Measurements from ENCODE around the gene FAM72D.
"Not testable (repeated sequence)": the region's sequence is repeated elsewhere in the genome, so short reads cannot be mapped to it uniquely, and the experiment has no call there.

The FAM72D gene
- long read RNA-seq, donor 1, partial matches to known transcripts = 0 of 1 reads
- long read RNA-seq, donor 1, other reads (novel, unspliced or antisense) = 0 of 1 reads
- long read RNA-seq, donor 2 = 0 reads
- long read RNA-seq, donor 3, partial matches to known transcripts = 0 of 1 reads
- long read RNA-seq, donor 3, other reads (novel, unspliced or antisense) = 0 of 1 reads
- long read RNA-seq, donor 4 = 0 reads
- long read RNA-seq, donor 5, partial matches to known transcripts = 0 of 3 reads
- long read RNA-seq, donor 5, other reads (novel, unspliced or antisense) = 0 of 3 reads
- long read RNA-seq, donor 6 = 0 reads
- long read RNA-seq, donor 7, partial matches to known transcripts = 0 of 1 reads
- long read RNA-seq, donor 7, other reads (novel, unspliced or antisense) = 0 of 1 reads
- long read RNA-seq, donor 8, partial matches to known transcripts = 0 of 1 reads
- long read RNA-seq, donor 8, other reads (novel, unspliced or antisense) = 0 of 1 reads

- not testable (repeated sequence) for DNase-seq
Observed at GRCh38 chr1:145095284-145096057, at the start of gene FAM72D, which contains the start of gene SRGAP2B. Gene FAM72D (plus strand): TSS chr1:145095974. CDS start chr1:145096848, 874 bp downstream. Gene SRGAP2B (minus strand): TSS chr1:145095328. CDS start chr1:145092901, 2,427 bp downstream.

GRCh38 chr1:145047553-145047952 is 48.2 kb upstream of the FAM72D start:
- not testable (repeated sequence) for DNase-seq

- DNase-seq = not testable (repeated sequence)
Observed at GRCh38 chr1:145048181-145048856, 47.5 kb upstream of the FAM72D start.

- not testable (repeated sequence) for DNase-seq
Observed at GRCh38 chr1:145052019-145052776, 43.6 kb upstream of the FAM72D start.

GRCh38 chr1:145053428-145053827 is 42.3 kb upstream of the FAM72D start:
- not testable (repeated sequence) for DNase-seq

- not testable (repeated sequence) for DNase-seq
Observed at GRCh38 chr1:145055217-145055760, 40.5 kb upstream of the FAM72D start.

- not testable (repeated sequence) for DNase-seq
Observed at GRCh38 chr1:145058184-145058583, 37.6 kb upstream of the FAM72D start.

GRCh38 chr1:145063285-145063684 is 32.5 kb upstream of the FAM72D start:
- DNase-seq = not testable (repeated sequence)

GRCh38 chr1:145063941-145064648 is 31.7 kb upstream of the FAM72D start:
- DNase-seq = not testable (repeated sequence)

- DNase-seq = not testable (repeated sequence)
Observed at GRCh38 chr1:145065194-145065826, 30.5 kb upstream of the FAM72D start.

- DNase-seq = not testable (repeated sequence)
Observed at GRCh38 chr1:145066486-145066885, 29.3 kb upstream of the FAM72D start.

- DNase-seq = not testable (repeated sequence)
Observed at GRCh38 chr1:145071569-145071968, 24.2 kb upstream of the FAM72D start.

- not testable (repeated sequence) for DNase-seq
Observed at GRCh38 chr1:145074021-145074559, 21.7 kb upstream of the FAM72D start.

- DNase-seq = not testable (repeated sequence)
Observed at GRCh38 chr1:145076877-145077276, 18.9 kb upstream of the FAM72D start.

GRCh38 chr1:145077872-145078786 is 17.6 kb upstream of the FAM72D start:
- DNase-seq = not testable (repeated sequence)

- DNase-seq = not testable (repeated sequence)
Observed at GRCh38 chr1:145078787-145079370, 16.9 kb upstream of the FAM72D start.

GRCh38 chr1:145079737-145080136 is 16.0 kb upstream of the FAM72D start:
- not testable (repeated sequence) for DNase-seq

GRCh38 chr1:145080193-145080592 is 15.6 kb upstream of the FAM72D start:
- not testable (repeated sequence) for DNase-seq

Data from right kidney (tissue), 9 donors.